ENCODE measurements around the gene TMEM218. TPM values are rescaled to one million over a fixed set of nuclear protein-coding genes. Genes with fewer than 3 reads are reported as not detected.

The TMEM218 gene
- total and polyA plus RNA-seq, 2 donors (not counting 1 experiment from before 2014, with no cell fraction given): 31.9 to 34.8 TPM

GRCh38 chr11:125140233-125140632 lies 28.8 kb upstream of the TMEM218 start:
- Histone ChIP-seq H3K36me3 (ENCODE audit: control insufficient read depth, insufficient read depth, low read length) (no peaks in the 10 kb centered on the region), H2AFZ (ENCODE audit: low read length) (no peak overlapping the region)
- TF ChIP-seq, protein P1, sequence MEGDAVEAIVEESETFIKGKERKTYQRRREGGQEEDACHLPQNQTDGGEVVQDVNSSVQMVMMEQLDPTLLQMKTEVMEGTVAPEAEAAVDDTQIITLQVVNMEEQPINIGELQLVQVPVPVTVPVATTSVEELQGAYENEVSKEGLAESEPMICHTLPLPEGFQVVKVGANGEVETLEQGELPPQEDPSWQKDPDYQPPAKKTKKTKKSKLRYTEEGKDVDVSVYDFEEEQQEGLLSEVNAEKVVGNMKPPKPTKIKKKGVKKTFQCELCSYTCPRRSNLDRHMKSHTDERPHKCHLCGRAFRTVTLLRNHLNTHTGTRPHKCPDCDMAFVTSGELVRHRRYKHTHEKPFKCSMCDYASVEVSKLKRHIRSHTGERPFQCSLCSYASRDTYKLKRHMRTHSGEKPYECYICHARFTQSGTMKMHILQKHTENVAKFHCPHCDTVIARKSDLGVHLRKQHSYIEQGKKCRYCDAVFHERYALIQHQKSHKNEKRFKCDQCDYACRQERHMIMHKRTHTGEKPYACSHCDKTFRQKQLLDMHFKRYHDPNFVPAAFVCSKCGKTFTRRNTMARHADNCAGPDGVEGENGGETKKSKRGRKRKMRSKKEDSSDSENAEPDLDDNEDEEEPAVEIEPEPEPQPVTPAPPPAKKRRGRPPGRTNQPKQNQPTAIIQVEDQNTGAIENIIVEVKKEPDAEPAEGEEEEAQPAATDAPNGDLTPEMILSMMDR (conservative IDR thresholded peaks at IDR 0.05 in 1 of 2, IDR thresholded peaks at IDR 0.05 in 1 of 2; ENCODE audit: low read depth in 1 of 2, low read length in 2 of 2): no peak
- TF ChIP-seq EZH2 (IDR thresholded peaks at IDR 0.05; ENCODE audit: low read length, missing control alignments): no peak

GRCh38 chr11:125139778-125140177 lies 28.4 kb upstream of the TMEM218 start:
- no peaks in the 10 kb centered on the region for H3K79me2 ChIP-seq (ENCODE audit: control insufficient read depth, insufficient read depth, low read length)
- no peak overlapping the region for H3K27ac ChIP-seq (ENCODE audit: insufficient read depth, low read length)
- H3K4me1 ChIP-seq (ENCODE audit: control insufficient read depth, extremely low read depth, insufficient read depth, low read length): no peaks in the 10 kb centered on the region
- no peak overlapping the region for H3K4me3 ChIP-seq (replicated peaks in 1 of 4; ENCODE audit: control extremely low read depth in 1 of 4, insufficient read depth in 1 of 4, low read depth in 3 of 4, low read length in 4 of 4)
- no peaks in the 10 kb centered on the region for H3K9me3 ChIP-seq (ENCODE audit: control insufficient read depth, insufficient read depth, low read depth, low read length)
- no peak overlapping the region for H3K4me2 ChIP-seq (ENCODE audit: extremely low read depth, insufficient read depth, low read length)
- no peak overlapping the region for H3K9ac ChIP-seq (ENCODE audit: insufficient read depth, low read length)
- H2AFZ ChIP-seq (ENCODE audit: low read length): no peak overlapping the region
- TF ChIP-seq EZH2 (IDR thresholded peaks at IDR 0.05; ENCODE audit: low read length, missing control alignments): no peak
- TF ChIP-seq, protein P1 (conservative IDR thresholded peaks at IDR 0.05 in 1 of 2, IDR thresholded peaks at IDR 0.05 in 1 of 2; ENCODE audit: low read depth in 1 of 2, low read length in 2 of 2): no peak
- DNase-seq (ENCODE audit: low read depth in 2 of 2): no peak
- no peaks in the 10 kb centered on the region for H3K36me3 ChIP-seq (ENCODE audit: control insufficient read depth, insufficient read depth, low read length)
- H4K20me1 ChIP-seq (ENCODE audit: control insufficient read depth, extremely low read depth, insufficient read depth, low read length): no peaks in the 10 kb centered on the region
- H3K27me3 ChIP-seq (ENCODE audit: control insufficient read depth, insufficient read depth, low read length): peaks cover 4% of the 10 kb centered on the region

More at GRCh38 chr11:125140233-125140632, 28.8 kb upstream of the TMEM218 start:
- Histone ChIP-seq H3K27ac (ENCODE audit: insufficient read depth, low read length) (no peak overlapping the region), H3K9ac (ENCODE audit: insufficient read depth, low read length) (no peak overlapping the region), H3K4me3 (replicated peaks in 1 of 4; ENCODE audit: control extremely low read depth in 1 of 4, insufficient read depth in 1 of 4, low read depth in 3 of 4, low read length in 4 of 4) (no peak overlapping the region), H3K9me3 (ENCODE audit: control insufficient read depth, insufficient read depth, low read depth, low read length) (no peaks in the 10 kb centered on the region), H3K4me1 (ENCODE audit: control insufficient read depth, extremely low read depth, insufficient read depth, low read length) (no peaks in the 10 kb centered on the region), H3K4me2 (ENCODE audit: extremely low read depth, insufficient read depth, low read length) (no peak overlapping the region), H4K20me1 (ENCODE audit: control insufficient read depth, extremely low read depth, insufficient read depth, low read length) (no peaks in the 10 kb centered on the region), H3K79me2 (ENCODE audit: control insufficient read depth, insufficient read depth, low read length) (no peaks in the 10 kb centered on the region), H3K27me3 (ENCODE audit: control insufficient read depth, insufficient read depth, low read length) (peaks cover 4% of the 10 kb centered on the region)
- DNase-seq (ENCODE audit: low read depth in 2 of 2): no peak

- TF ChIP-seq EZH2 (IDR thresholded peaks at IDR 0.05; ENCODE audit: low read length, missing control alignments): no peak
- TF ChIP-seq, protein P1 (conservative IDR thresholded peaks at IDR 0.05 in 1 of 2, IDR thresholded peaks at IDR 0.05 in 1 of 2; ENCODE audit: low read depth in 1 of 2, low read length in 2 of 2): no peak
- Histone ChIP-seq H3K27ac (ENCODE audit: insufficient read depth, low read length) (no peak overlapping the region), H3K36me3 (ENCODE audit: control insufficient read depth, insufficient read depth, low read length) (no peaks in the 10 kb centered on the region), H4K20me1 (ENCODE audit: control insufficient read depth, extremely low read depth, insufficient read depth, low read length) (no peaks in the 10 kb centered on the region), H3K4me3 (replicated peaks in 1 of 4; ENCODE audit: control extremely low read depth in 1 of 4, insufficient read depth in 1 of 4, low read depth in 3 of 4, low read length in 4 of 4) (no peak overlapping the region), H3K27me3 (ENCODE audit: control insufficient read depth, insufficient read depth, low read length) (peaks cover 6% of the 10 kb centered on the region), H3K79me2 (ENCODE audit: control insufficient read depth, insufficient read depth, low read length) (no peaks in the 10 kb centered on the region), H3K4me2 (ENCODE audit: extremely low read depth, insufficient read depth, low read length) (no peak overlapping the region), H3K9ac (ENCODE audit: insufficient read depth, low read length) (no peak overlapping the region), H2AFZ (ENCODE audit: low read length) (no peak overlapping the region), H3K9me3 (ENCODE audit: control insufficient read depth, insufficient read depth, low read depth, low read length) (no peaks in the 10 kb centered on the region), H3K4me1 (ENCODE audit: control insufficient read depth, extremely low read depth, insufficient read depth, low read length) (no peaks in the 10 kb centered on the region)
- DNase-seq (ENCODE audit: low read depth in 2 of 2): no peak
These were observed 27.5 kb upstream of the TMEM218 start for GRCh38 chr11:125138966-125139365.
